Panc1 (cell line): ENCODE results near the gene KIF7. TPM values are rescaled to one million over a fixed set of nuclear protein-coding genes. Genes with fewer than 3 reads are reported as not detected.
"Not testable (repeated sequence)": the region's sequence is repeated elsewhere in the genome, so short reads cannot be mapped to it uniquely, and the experiment has no call there.

Experiments
- ATAC-seq: fragments of 200-7000 bp; cut with Tn5 transposase; 2 replicates; pipeline ENCODE4 v1.9.1; 2020; ENCODE audit warnings: mild to moderate bottlenecking, moderate library complexity
- BruUV-seq: library from RNA; stranded (reverse); fragments of 400-500 nt; replicated peaks from 2 replicates; lab custom pipeline; 2021; lab: Mats Ljungman, UMichigan
- CTCF ChIA-PET: fragments of 300-600 bp; sonication (Branson Sonifier 250); formaldehyde crosslinking; loops from one replicate; lab custom pipeline; 2022; ENCODE audit warnings: antibody characterized with exemption; lab: Charles Lee
- POLR2A ChIA-PET: fragments of 300-600 bp; sonication (Branson Sonifier 250); formaldehyde crosslinking; loops from one replicate; lab custom pipeline; 2022; ENCODE audit warnings: antibody characterized with exemption; lab: Charles Lee
- DNase-seq: peaks from one replicate; pipeline ENCODE4 v3.0.0-alpha.2; 2010; ENCODE audit warnings: low read depth, low spot score
- H3K27ac ChIP-seq: 2 replicates; pipeline ENCODE4 v1.5.1; 2011; ENCODE audit warnings: mild to moderate bottlenecking, low read length, inconsistent platforms
- H3K27me3 ChIP-seq: fragments of 200-500 bp; sonication (Bioruptor generic); 2 replicates; pipeline ENCODE4 v1.6.0; 2014; ENCODE audit warnings: low read length, inconsistent platforms; ENCODE audit not compliant: control insufficient read depth, insufficient read depth
- H3K36me3 ChIP-seq: fragments of 200-500 bp; sonication (Bioruptor generic); 2 replicates; pipeline ENCODE4 v1.5.1; 2014; ENCODE audit warnings: inconsistent platforms, mild to moderate bottlenecking, low read length, moderate library complexity; ENCODE audit not compliant: control insufficient read depth, insufficient read depth
- H3K4me1 ChIP-seq: 2 replicates; pipeline ENCODE4 v1.5.1; 2011; ENCODE audit warnings: inconsistent platforms, mild to moderate bottlenecking, low read length, moderate library complexity; ENCODE audit not compliant: control insufficient read depth, insufficient read depth
- H3K4me3 ChIP-seq, 2 experiments: 2 replicates each; pipeline ENCODE4 v1.5.1; 2011 to 2012; ENCODE audit warnings: low read depth in 2 of 2, low read length in 2 of 2, mild to moderate bottlenecking in 2 of 2, inconsistent platforms in 1 of 2, moderate library complexity in 1 of 2
- H3K9me3 ChIP-seq: fragments of 200-500 bp; sonication (Bioruptor generic); 2 replicates; pipeline ENCODE4 v1.5.1; 2014; ENCODE audit warnings: low read depth, mild to moderate bottlenecking, inconsistent platforms, low read length, moderate library complexity; ENCODE audit not compliant: control insufficient read depth, insufficient read depth
- CTCF ChIP-seq: fragments of 450-650 bp; IDR thresholded peaks from 2 replicates; pipeline ENCODE4 v1.5.1; 2017; ENCODE audit warnings: mild to moderate bottlenecking
- POLR2AphosphoS5 ChIP-seq: IDR thresholded peaks from 2 replicates; pipeline ENCODE4 v1.6.1; 2012; ENCODE audit warnings: mild to moderate bottlenecking, low read depth, low read length, moderate library complexity
- REST ChIP-seq, 2 experiments: IDR thresholded peaks; 2 replicates each; pipeline ENCODE4 v1.6.1; 2011 to 2012; ENCODE audit warnings: low read depth in 2 of 2, control low read depth in 1 of 2, low read length in 1 of 2, mild to moderate bottlenecking in 1 of 2, moderate library complexity in 1 of 2; ENCODE audit not compliant: insufficient read depth in 1 of 2
- SIN3A ChIP-seq: IDR thresholded peaks from 2 replicates; pipeline ENCODE4 v1.6.1; 2012; ENCODE audit warnings: low read depth, mild to moderate bottlenecking, low read length, moderate library complexity, borderline replicate concordance; ENCODE audit not compliant: insufficient read depth
- TCF7L2 ChIP-seq: IDR thresholded peaks from 2 replicates; pipeline ENCODE4 v1.6.1; 2011; ENCODE audit warnings: mild to moderate bottlenecking, low read depth, low read length, inconsistent platforms
- in situ Hi-C: cut with HindIII; loops from 2 replicates; pipeline ENCODE4 v1.10.0; 2016; ENCODE audit warnings: low sequenced_read_pairs, low pct_unique_long_range_greater_than_20kb
- intact Hi-C: fragments of 100-400 bp; cut with micrococcal nuclease; formaldehyde crosslinking; loops from one replicate; pipeline ENCODE4 v1.10.0; 2022; ENCODE audit not compliant: unreplicated experiment
- total RNA-seq: library from RNA; stranded (reverse); gene quantifications from one replicate; pipeline ENCODE4 v1.2.1, GENCODE V29; 2021; ENCODE audit not compliant: unreplicated experiment

The KIF7 gene
- total RNA-seq, 1 experiment from 2014 or later: 6.5 TPM

GRCh38 chr15:89693091-89693490 lies 37.8 kb upstream of the KIF7 start:
- ChIA-PET POLR2A (no interaction called here), CTCF (no interaction called here)
- DNase-seq: no peak
- ATAC-seq: no peak
- Histone ChIP-seq H3K4me3 (no peak overlapping the region), H3K9me3 (no peaks in the 10 kb centered on the region), H3K4me1 (peaks cover 8% of the 10 kb centered on the region; the same call in 1 of the 2 replicates), H3K36me3 (no peaks in the 10 kb centered on the region), H3K27me3 (no peaks in the 10 kb centered on the region), H3K27ac (no peak overlapping the region)
- TF ChIP-seq POLR2AphosphoS5 (no peak), TCF7L2 (no peak), REST (IDR thresholded peaks at IDR 0.05; ENCODE audit: insufficient read depth in 1 of 2, low read depth in 2 of 2, low read length in 1 of 2) (no peak), CTCF (no peak), SIN3A (no peak)
- in situ Hi-C loops (no loop called here), intact Hi-C loops (no loop called here)
- BruUV-seq: no TSS peak

GRCh38 chr15:89690276-89691218 lies 35.3 kb upstream of the KIF7 start, which contains the start of the genes PEX11A and WDR93:
TSS of gene PEX11A (minus strand) at chr15:89690754. CDS start at chr15:89690632, 122 bp downstream.
TSS of gene WDR93 (plus strand) at chr15:89690811. CDS start at chr15:89701747, 10,936 bp downstream.
- no peaks in the 10 kb centered on the region for H3K36me3 ChIP-seq
- DNase-seq (peak; percentile 39), ATAC-seq (peak; percentile 99)
- no peaks in the 10 kb centered on the region for H3K9me3 ChIP-seq
- CTCF ChIA-PET: no interaction called here
- in situ Hi-C loops (no loop called here), intact Hi-C loops (no loop called here)
- no TSS peak for BruUV-seq
- no peaks in the 10 kb centered on the region for H3K27me3 ChIP-seq
- no peak for TF ChIP-seq CTCF
- peak; percentile 95; the same call in 1 of the 2 replicates for TF ChIP-seq SIN3A
- peak within 1 kb of the TSS; percentile 79 for H3K27ac ChIP-seq
- H3K4me1 ChIP-seq: peaks cover 8% of the 10 kb centered on the region; the same call in 1 of the 2 replicates
- peak within 1 kb of the TSS; percentile 72 to 89 for H3K4me3 ChIP-seq
- POLR2A ChIA-PET: no interaction called here

- H3K4me3 ChIP-seq: peak overlapping the region; percentile 72 to 89
- DNase-seq, H3K27me3 ChIP-seq, H3K36me3 ChIP-seq, POLR2A ChIA-PET, H3K4me1 ChIP-seq, CTCF ChIA-PET, ATAC-seq, in situ Hi-C loops, intact Hi-C loops, BruUV-seq, H3K9me3 ChIP-seq: not testable (repeated sequence)
- H3K27ac ChIP-seq: peak overlapping the region; percentile 79
Measured at GRCh38 chr15:89689930-89690275, 34.6 kb upstream of the KIF7 start.
